Mesothelial cell of epicardium (in vitro differentiated cells): ENCODE results near the gene MYLK. TPM values are rescaled to one million over a fixed set of nuclear protein-coding genes. Genes with fewer than 3 reads are reported as not detected.
"Not testable (repeated sequence)": the region's sequence is repeated elsewhere in the genome, so short reads cannot be mapped to it uniquely, and the experiment has no call there.

Source experiments
- DNase-seq, 2 experiments: peaks; one replicate each; pipeline ENCODE4 v3.0.0; 2021; ENCODE audit warnings: low spot score in 2 of 2; ENCODE audit not compliant: unreplicated experiment in 2 of 2
- H3K27ac Mint-ChIP-seq: 2 replicates; pipeline ENCODE4 v1.8.0; 2021; ENCODE audit warnings: mixed read lengths
- H3K27me3 Mint-ChIP-seq: 2 replicates; pipeline ENCODE4 v1.8.0; 2021; ENCODE audit warnings: low read depth, mixed read lengths
- H3K36me3 Mint-ChIP-seq: 2 replicates; pipeline ENCODE4 v1.8.0; 2021; ENCODE audit warnings: mixed read lengths
- H3K4me1 Mint-ChIP-seq: 2 replicates; pipeline ENCODE4 v1.8.0; 2021; ENCODE audit warnings: mixed read lengths
- H3K4me3 Mint-ChIP-seq: 2 replicates; pipeline ENCODE4 v1.8.0; 2021; ENCODE audit warnings: mild to moderate bottlenecking, moderate library complexity, mixed read lengths
- H3K9me3 Mint-ChIP-seq: 2 replicates; pipeline ENCODE4 v1.8.0; 2021; ENCODE audit warnings: mixed read lengths
- CTCF ChIP-seq: fragments of 200-600 bp; sonication (generic); IDR thresholded peaks from one replicate; pipeline ENCODE4 v1.5.0; 2021; ENCODE audit warnings: antibody characterized with exemption; ENCODE audit not compliant: unreplicated experiment
- total RNA-seq: library from RNA; stranded (reverse); gene quantifications from 3 replicates; pipeline ENCODE4 v1.2.1, GENCODE V29; 2021

The MYLK gene
- total RNA-seq, 1 donor from 2014 or later, result 14.3 TPM

GRCh38 chr3:123613543-123613942, 270.6 kb downstream of the MYLK start:
- Mint-ChIP-seq H3K27me3 (no peaks in the 10 kb centered on the region), H3K27ac (no peak overlapping the region), H3K4me1 (peaks cover 11% of the 10 kb centered on the region), H3K4me3 (no peak overlapping the region), H3K9me3 (no peaks in the 10 kb centered on the region), H3K36me3 (peaks cover 12% of the 10 kb centered on the region)
- DNase-seq, result no peak
- no peak for TF ChIP-seq CTCF

GRCh38 chr3:123611674-123612073, 272.5 kb downstream of the MYLK start:
- peaks cover 15% of the 10 kb centered on the region for H3K36me3 Mint-ChIP-seq
- not testable (repeated sequence) for H3K27me3 Mint-ChIP-seq, H3K9me3 Mint-ChIP-seq, H3K27ac Mint-ChIP-seq, DNase-seq, H3K4me1 Mint-ChIP-seq, H3K4me3 Mint-ChIP-seq

- H3K4me3 Mint-ChIP-seq, result no peak overlapping the region
- no peaks in the 10 kb centered on the region for H3K27me3 Mint-ChIP-seq
- TF ChIP-seq CTCF, result no peak
- H3K36me3 Mint-ChIP-seq, result peaks cover 15% of the 10 kb centered on the region
- no peak for DNase-seq
- H3K9me3 Mint-ChIP-seq, result no peaks in the 10 kb centered on the region
- H3K27ac Mint-ChIP-seq, result no peak overlapping the region
- H3K4me1 Mint-ChIP-seq, result no peaks in the 10 kb centered on the region
Observed at GRCh38 chr3:123611082-123611481, 273.1 kb downstream of the MYLK start.

- H3K27ac Mint-ChIP-seq, result no peak overlapping the region
- no peak overlapping the region for H3K4me3 Mint-ChIP-seq
- H3K9me3 Mint-ChIP-seq, result no peaks in the 10 kb centered on the region
- no peak for TF ChIP-seq CTCF
- H3K27me3 Mint-ChIP-seq, result no peaks in the 10 kb centered on the region
- no peak for DNase-seq
- H3K4me1 Mint-ChIP-seq, result no peaks in the 10 kb centered on the region
- H3K36me3 Mint-ChIP-seq, result peaks cover 15% of the 10 kb centered on the region
Observed at GRCh38 chr3:123610331-123610730, 273.8 kb downstream of the MYLK start.

- no peaks in the 10 kb centered on the region for H3K9me3 Mint-ChIP-seq
- no peak for DNase-seq
- TF ChIP-seq CTCF, result no peak
- H3K4me1 Mint-ChIP-seq, result no peaks in the 10 kb centered on the region
- H3K36me3 Mint-ChIP-seq, result peaks cover 16% of the 10 kb centered on the region
- H3K27ac Mint-ChIP-seq, result no peak overlapping the region
- no peak overlapping the region for H3K4me3 Mint-ChIP-seq
- no peaks in the 10 kb centered on the region for H3K27me3 Mint-ChIP-seq
Observed at GRCh38 chr3:123609063-123609462, 275.1 kb downstream of the MYLK start.

GRCh38 chr3:123608263-123608937, 275.7 kb downstream of the MYLK start:
- Mint-ChIP-seq H3K27ac (no peak overlapping the region), H3K36me3 (peaks cover 11% of the 10 kb centered on the region), H3K27me3 (no peaks in the 10 kb centered on the region), H3K4me1 (no peaks in the 10 kb centered on the region), H3K9me3 (no peaks in the 10 kb centered on the region), H3K4me3 (no peak overlapping the region)
- DNase-seq, result no peak
- no peak for TF ChIP-seq CTCF
